ENCODE results near the gene RBM19. TPM values are rescaled to one million over a fixed set of nuclear protein-coding genes. Genes with fewer than 3 reads are reported as not detected.

RBM19 gene
- total and polyA plus RNA-seq, 2 donors (not counting 3 experiments of a cell fraction or from before 2014, with no cell fraction given), result 13.2 to 34.4 TPM

- Histone ChIP-seq H3K9me1 (replicated peaks; ENCODE audit: control insufficient read depth, extremely low read depth, insufficient read depth, low read length) (no peaks in the 10 kb centered on the region), H3K4me3 (replicated peaks in 1 of 3; ENCODE audit: insufficient read depth in 1 of 3, low read depth in 1 of 3, low read length in 3 of 3) (no peak overlapping the region), H3K9me3 (replicated peaks; ENCODE audit: control insufficient read depth, insufficient read depth, low read length) (no peaks in the 10 kb centered on the region), H3K9ac (replicated peaks; ENCODE audit: extremely low read depth, insufficient read depth, low read length) (no peak overlapping the region), H3K4me2 (ENCODE audit: insufficient read depth, low read length) (no peak overlapping the region), H3K27me3 (ENCODE audit: control insufficient read depth in 2 of 2, insufficient read depth in 2 of 2, low read length in 2 of 2) (no peaks in the 10 kb centered on the region), H3K4me1 (ENCODE audit: control insufficient read depth, extremely low read depth, insufficient read depth, low read length) (no peaks in the 10 kb centered on the region), H3K79me2 (ENCODE audit: control insufficient read depth, insufficient read depth, low read length) (no peaks in the 10 kb centered on the region), H3K36me3 (ENCODE audit: control insufficient read depth in 2 of 2, extremely low read depth in 1 of 2, insufficient read depth in 2 of 2, low read length in 2 of 2) (no peaks in the 10 kb centered on the region), H4K20me1 (replicated peaks; ENCODE audit: control insufficient read depth, extremely low read depth, insufficient read depth, low read length) (no peaks in the 10 kb centered on the region), H2AFZ (ENCODE audit: low read depth, low read length) (no peak overlapping the region), H3K27ac (ENCODE audit: insufficient read depth, low read depth, low read length) (no peak overlapping the region)
- ChIA-PET POLR2A (no interaction called here), CTCF (no interaction called here)
- dilution Hi-C loops (cut with MboI; ENCODE audit: extremely low pct_ligation_motif_present, low sequenced_read_pairs), result no loop called here
- BruUV-seq (replicated peaks), result no TSS peak
- no peak for FAIRE-seq
- no peak for TF ChIP-seq MAX (IDR thresholded peaks at IDR 0.05; ENCODE audit: insufficient read depth, insufficient read length)
- TF ChIP-seq POLR2AphosphoS5 (IDR thresholded peaks at IDR 0.05; ENCODE audit: insufficient read depth, low read depth, low read length), result no peak
- TF ChIP-seq EZH2 (IDR thresholded peaks at IDR 0.05; ENCODE audit: borderline replicate concordance, low read depth, low read length, severe bottlenecking), result no peak
- no peak for TF ChIP-seq GATA2 (IDR thresholded peaks at IDR 0.05; ENCODE audit: insufficient read depth, insufficient read length, low read depth, low read length)
- no peak for TF ChIP-seq POLR2A (IDR thresholded peaks at IDR 0.05; ENCODE audit: low read depth, low read length)
- TF ChIP-seq JUN (IDR thresholded peaks at IDR 0.05; ENCODE audit: borderline replicate concordance, insufficient read depth, insufficient read length, low read depth), result no peak
- TF ChIP-seq FOS (IDR thresholded peaks at IDR 0.05; ENCODE audit: borderline replicate concordance, insufficient read depth, low read length), result no peak
- TF ChIP-seq MYC (IDR thresholded peaks at IDR 0.05; ENCODE audit: low read depth, low read length), result no peak
- no peak for TF ChIP-seq CTCF (IDR thresholded peaks at IDR 0.05; ENCODE audit: extremely low read depth in 1 of 2, insufficient read depth in 1 of 2, low read depth in 1 of 2, low read length in 2 of 2)
- DNase-seq (ENCODE audit: low read depth, low spot score), result no peak
- intact Hi-C loops (cut with micrococcal nuclease), result no loop called here
Observed at GRCh38 chr12:113798552-113798951, 167.6 kb downstream of the RBM19 start.

All from endothelial cell of umbilical vein (primary cell).